Colonic mucosa (tissue), 4 donors: ENCODE data around the gene BATF. TPM values are rescaled to one million over a fixed set of nuclear protein-coding genes. Genes with fewer than 3 reads are reported as not detected.

Source experiments
- DNase-seq: peaks from one replicate; pipeline ENCODE4 v3.0.0-alpha.2; 2020
- H3K27ac ChIP-seq: fragments of 200-600 bp; one replicate; pipeline ENCODE4 v1.8.0; 2021
- H3K27me3 ChIP-seq: fragments of 200-600 bp; one replicate; pipeline ENCODE4 v1.8.0; 2021
- H3K36me3 ChIP-seq: fragments of 200-600 bp; one replicate; pipeline ENCODE4 v1.8.0; 2021
- H3K4me1 ChIP-seq: fragments of 200-600 bp; one replicate; pipeline ENCODE4 v1.8.0; 2021; ENCODE audit warnings: mild to moderate bottlenecking
- H3K4me3 ChIP-seq: fragments of 200-600 bp; one replicate; pipeline ENCODE4 v1.8.0; 2021
- H3K9ac ChIP-seq, 2 donors: one replicate each; pipeline ENCODE4 v1.7.0; 2013; ENCODE audit warnings: control low read depth in 2 of 2, low read depth in 2 of 2, low read length in 2 of 2
- H3K9me3 ChIP-seq: fragments of 200-600 bp; one replicate; pipeline ENCODE4 v1.8.0; 2021
- CTCF ChIP-seq: fragments of 200-600 bp; IDR thresholded peaks from one replicate; pipeline ENCODE4 v1.8.0; 2022; ENCODE audit warnings: antibody characterized with exemption, mild to moderate bottlenecking
- intact Hi-C: fragments of 100-400 bp; cut with DNase I; formaldehyde crosslinking; loops from one replicate; pipeline ENCODE4 v1.14.1; 2022
- total RNA-seq, 2 donors: library from RNA; stranded (reverse); fragmentation: NEBNext Ultra II Directional in 1 of 2; extraction: Animal tissue kit (Norgen Biotek cat#: 25700) in 1 of 2; gene quantifications; one replicate each; pipeline ENCODE4 v1.2.1, GENCODE V29; 2021
- donor health status: healthy.
- donor health status: DM: no; HTN: no; CAD: no.
- donor health status: DM: no; HTN: no; CAD: no.

The BATF gene
- total RNA-seq, 2 donors from 2014 or later: 0.77 to 1.3 TPM

- intact Hi-C loops: no loop called here
- no peaks in the 10 kb centered on the region for H3K4me1 ChIP-seq
- no peaks in the 10 kb centered on the region for H3K36me3 ChIP-seq
- H3K9me3 ChIP-seq: no peaks in the 10 kb centered on the region
- no peak for DNase-seq
- H3K27ac ChIP-seq: no peak overlapping the region
- H3K27me3 ChIP-seq: no peaks in the 10 kb centered on the region
- H3K9ac ChIP-seq: no peak overlapping the region
- TF ChIP-seq CTCF: no peak
- no peak overlapping the region for H3K4me3 ChIP-seq
Measured at GRCh38 chr14:75513911-75514672, 8.2 kb upstream of the BATF start.

- Histone ChIP-seq H3K4me3 (peak overlapping the region; percentile 12), H3K27ac (no peak overlapping the region), H3K27me3 (no peaks in the 10 kb centered on the region), H3K9ac (peak overlapping the region in 1 of 2 donors; percentile 14), H3K9me3 (no peaks in the 10 kb centered on the region), H3K36me3 (no peaks in the 10 kb centered on the region), H3K4me1 (no peaks in the 10 kb centered on the region)
- intact Hi-C loops: no loop called here
- TF ChIP-seq CTCF: no peak
- no peak for DNase-seq
Measured at GRCh38 chr14:75514673-75515628, 7.3 kb upstream of the BATF start.

GRCh38 chr14:75515629-75515996 is 6.7 kb upstream of the BATF start:
- Histone ChIP-seq H3K27me3 (no peaks in the 10 kb centered on the region), H3K27ac (no peak overlapping the region), H3K9me3 (no peaks in the 10 kb centered on the region), H3K4me1 (no peaks in the 10 kb centered on the region), H3K9ac (peak overlapping the region in 1 of 2 donors; percentile 14), H3K36me3 (no peaks in the 10 kb centered on the region), H3K4me3 (peak overlapping the region; percentile 12)
- intact Hi-C loops: no loop called here
- DNase-seq: no peak
- no peak for TF ChIP-seq CTCF

- no peaks in the 10 kb centered on the region for H3K27me3 ChIP-seq
- H3K9me3 ChIP-seq: no peaks in the 10 kb centered on the region
- H3K9ac ChIP-seq: no peak overlapping the region
- TF ChIP-seq CTCF: no peak
- intact Hi-C loops: no loop called here
- no peak overlapping the region for H3K27ac ChIP-seq
- no peaks in the 10 kb centered on the region for H3K36me3 ChIP-seq
- no peaks in the 10 kb centered on the region for H3K4me1 ChIP-seq
- no peak overlapping the region for H3K4me3 ChIP-seq
- DNase-seq: no peak
Measured at GRCh38 chr14:75518625-75519024, 3.6 kb upstream of the BATF start.

- no peak for DNase-seq
Measured at GRCh38 chr14:75519394-75519793, 2.9 kb upstream of the BATF start.

More at GRCh38 chr14:75519394-75519793, 2.9 kb upstream of the BATF start:
- no peaks in the 10 kb centered on the region for H3K36me3 ChIP-seq
- TF ChIP-seq CTCF: no peak
- H3K9ac ChIP-seq: no peak overlapping the region
- H3K4me1 ChIP-seq: no peaks in the 10 kb centered on the region
- H3K9me3 ChIP-seq: no peaks in the 10 kb centered on the region
- no peaks in the 10 kb centered on the region for H3K27me3 ChIP-seq
- H3K27ac ChIP-seq: no peak overlapping the region
- no peak overlapping the region for H3K4me3 ChIP-seq
- intact Hi-C loops: no loop called here
